A549 (cell line): Measurements from ENCODE around the gene ACER1. TPM values are rescaled to one million over a fixed set of nuclear protein-coding genes. Genes with fewer than 3 reads are reported as not detected.

Experiments
- ATAC-seq, 2 experiments: fragments of 200-7000 bp in 1 of 2; fragments of >200 bp in 1 of 2; cut with Nextera tagmentation in 1 of 2; cut with Tn5 transposase in 1 of 2; 3 replicates each; pipeline versions ENCODE4 v1.8.0 to v1.9.1; 2018 to 2020; ENCODE audit warnings: mild to moderate bottlenecking in 1 of 2, moderate library complexity in 1 of 2
- CTCF ChIA-PET: fragments of 300-600 bp; sonication (Branson Sonifier 250); formaldehyde crosslinking; extraction: SDS; loops from one replicate; lab custom pipeline; 2021; ENCODE audit warnings: antibody characterized with exemption, inconsistent platforms; lab: Yijun Ruan, JAX
- POLR2A ChIA-PET: fragments of 350-600 bp; formaldehyde crosslinking; extraction: SDS; loops from one replicate; lab custom pipeline; 2021; ENCODE audit warnings: antibody characterized with exemption, inconsistent platforms; lab: Yijun Ruan, JAX
- DNase-seq, 2 experiments: peaks; one replicate each; pipeline versions ENCODE4 v3.0.0 to v3.0.0-alpha.2; 2011 to 2016; ENCODE audit warnings: low read depth in 1 of 2, low spot score in 1 of 2
- FAIRE-seq: peaks from 2 replicates; lab custom pipeline; 2011; peaks lifted over from hg19 to GRCh38; lab: Jason Lieb, UNC
- H3K27ac ChIP-seq, 2 experiments: fragments of >200 bp; sonication (Bioruptor Twin); formaldehyde crosslinking; 3 replicates each; pipeline ENCODE4 v1.5.1; 2016 to 2017
- H3K4me1 ChIP-seq: fragments of >200 bp; sonication (Bioruptor Twin); formaldehyde crosslinking; 3 replicates; pipeline ENCODE4 v1.6.1; 2016
- H3K4me2 ChIP-seq: fragments of >200 bp; sonication (Bioruptor Twin); formaldehyde crosslinking; 3 replicates; pipeline ENCODE4 v1.6.1; 2016
- H3K4me3 ChIP-seq: fragments of >200 bp; sonication (Bioruptor Twin); formaldehyde crosslinking; 3 replicates; pipeline ENCODE4 v1.5.1; 2016
- H3K9me3 ChIP-seq: fragments of >200 bp; sonication (Bioruptor Twin); formaldehyde crosslinking; 3 replicates; pipeline ENCODE4 v1.6.1; 2016
- BCL3 ChIP-seq: fragments of >200 bp; sonication (Bioruptor Twin); formaldehyde crosslinking; IDR thresholded peaks from 3 replicates; pipeline ENCODE4 v1.6.1; 2016
- BHLHE40 ChIP-seq: IDR thresholded peaks from 2 replicates; pipeline ENCODE4 v1.6.1; 2012; ENCODE audit warnings: low read depth, low read length, inconsistent platforms
- CHD2 ChIP-seq: fragments of 150-350 bp; IDR thresholded peaks from 2 replicates; pipeline ENCODE4 v1.6.1; 2014; ENCODE audit warnings: low read length; ENCODE audit not compliant: partially characterized antibody
- CHD4 ChIP-seq: fragments of 200-600 bp; sonication (generic); IDR thresholded peaks from 2 replicates; pipeline ENCODE4 v1.6.1; 2016; ENCODE audit warnings: antibody characterized with exemption, mild to moderate bottlenecking, borderline replicate concordance
- CTCF ChIP-seq: fragments of >200 bp; sonication (Bioruptor Twin); formaldehyde crosslinking; IDR thresholded peaks from 3 replicates; pipeline ENCODE4 v1.5.1; 2016
- E2F6 ChIP-seq: IDR thresholded peaks from 2 replicates; pipeline ENCODE4 v1.6.1; 2012; ENCODE audit warnings: low read depth, borderline replicate concordance
- ELK1 ChIP-seq: fragments of 150-350 bp; IDR thresholded peaks from 2 replicates; pipeline ENCODE4 v1.6.1; 2014; ENCODE audit warnings: low read depth, mild to moderate bottlenecking, low read length
- EP300 ChIP-seq, 2 experiments: fragments of >200 bp; sonication (Bioruptor Twin); formaldehyde crosslinking; IDR thresholded peaks; 2 replicates in 1 of 2; 3 replicates in 1 of 2; pipeline ENCODE4 v1.6.1; 2016 to 2017
- HEYL ChIP-seq: fragments of 250-450 bp; sonication (Bioruptor Pico); IDR thresholded peaks from 2 replicates; pipeline ENCODE4 v1.8.0; 2021; ENCODE audit warnings: mild to moderate bottlenecking, moderate library complexity
- HOXA7 ChIP-seq: fragments of 250-450 bp; sonication (Bioruptor Pico); IDR thresholded peaks from 2 replicates; pipeline ENCODE4 v1.5.0; 2020; ENCODE audit warnings: mild to moderate bottlenecking, moderate library complexity
- HOXB13 ChIP-seq: fragments of 250-450 bp; sonication (Bioruptor Pico); IDR thresholded peaks from 2 replicates; pipeline ENCODE4 v1.5.0; 2020; ENCODE audit warnings: low read depth, mild to moderate bottlenecking, moderate library complexity
- JUN ChIP-seq, 2 experiments: fragments of >200 bp; sonication (Bioruptor Twin); formaldehyde crosslinking; IDR thresholded peaks; 2 replicates in 1 of 2; 3 replicates in 1 of 2; pipeline ENCODE4 v1.6.1; 2016 to 2017
- KDM1A ChIP-seq: fragments of 200-600 bp; sonication (generic); IDR thresholded peaks from 2 replicates; pipeline ENCODE4 v1.6.1; 2016; ENCODE audit warnings: low read depth, mild to moderate bottlenecking
- KDM5A ChIP-seq: fragments of 200-600 bp; sonication (generic); IDR thresholded peaks from 2 replicates; pipeline ENCODE4 v1.6.1; 2016; ENCODE audit warnings: antibody characterized with exemption, mild to moderate bottlenecking
- MAFK ChIP-seq: fragments of 450-650 bp; IDR thresholded peaks from 2 replicates; pipeline ENCODE4 v1.6.1; 2014; ENCODE audit not compliant: partially characterized antibody
- MAX ChIP-seq: IDR thresholded peaks from 2 replicates; pipeline ENCODE4 v1.6.1; 2012
- MAZ ChIP-seq: fragments of 150-350 bp; IDR thresholded peaks from 2 replicates; pipeline ENCODE4 v1.6.1; 2014; ENCODE audit warnings: antibody characterized with exemption, low read depth, low read length, borderline replicate concordance
- MYC ChIP-seq: IDR thresholded peaks from 2 replicates; pipeline ENCODE4 v1.6.1; 2012; ENCODE audit warnings: mild to moderate bottlenecking, inconsistent platforms, low read length, improper control_type of control experiment, borderline replicate concordance
- NFE2L2 ChIP-seq: fragments of 150-350 bp; conservative IDR thresholded peaks from 2 replicates; pipeline ENCODE4 v1.6.1; 2014; ENCODE audit warnings: low read length
- NPAS2 ChIP-seq: fragments of 250-450 bp; sonication (Bioruptor Pico); IDR thresholded peaks from 2 replicates; pipeline ENCODE4 v1.8.0; 2022; ENCODE audit warnings: mild to moderate bottlenecking, moderate library complexity, borderline replicate concordance
- PBX3 ChIP-seq: IDR thresholded peaks from 2 replicates; pipeline ENCODE4 v1.6.1; 2012
- POLR2A ChIP-seq: IDR thresholded peaks from 2 replicates; pipeline ENCODE4 v1.6.1; 2012; ENCODE audit warnings: mild to moderate bottlenecking, low read length
- RAD21 ChIP-seq, 2 experiments: fragments of >200 bp in 1 of 2; sonication (Bioruptor Twin) in 1 of 2; formaldehyde crosslinking in 1 of 2; IDR thresholded peaks in 1 of 2; conservative IDR thresholded peaks in 1 of 2; 2 replicates in 1 of 2; 3 replicates in 1 of 2; pipeline ENCODE4 v1.6.1; 2012 to 2018; ENCODE audit warnings: inconsistent platforms in 1 of 2
- SMC3 ChIP-seq: fragments of >200 bp; sonication (Bioruptor Twin); formaldehyde crosslinking; IDR thresholded peaks from 3 replicates; pipeline ENCODE4 v1.6.1; 2018; ENCODE audit warnings: inconsistent platforms
- SREBF2 ChIP-seq: fragments of 450-650 bp; IDR thresholded peaks from 2 replicates; pipeline ENCODE4 v1.6.1; 2014; ENCODE audit warnings: mild to moderate bottlenecking, moderate library complexity
- USF2 ChIP-seq: fragments of 450-650 bp; IDR thresholded peaks from 2 replicates; pipeline ENCODE4 v1.6.1; 2014; ENCODE audit warnings: antibody characterized with exemption
- WGBS: methylation state at CpG from one replicate; pipeline ENCODE4 v1.1.6; 2017; ENCODE audit errors: missing lambda C conversion rate; 5-methylcytosine and 5-hydroxymethylcytosine counted together
- polyA plus RNA-seq, 4 experiments: library from polyadenylated mRNA; depleted of rRNA in 3 of 4; stranded (reverse); fragments of >200 nt; fragmentation: RNase III in 1 of 4; extraction: RNeasy Plus Mini Kit Qiagen cat#74134 plus additional on column Dnase treatment in 1 of 4; gene quantifications; 2 replicates in 3 of 4; 3 replicates in 1 of 4; pipeline ENCODE4 v1.2.3, GENCODE V29; 2011 to 2017

ACER1 gene
- polyA plus RNA-seq, 2 of the 4 experiments (the other 2 are of a cell fraction) = not detected

- peak; percentile 94 to 96 for DNase-seq
- peak within 1 kb of the TSS; percentile 98 for H3K4me3 ChIP-seq
- CTCF ChIA-PET = interaction anchor here (0.6 to 0.7 kb wide), 2 partner anchors 21 to 80 kb away, joined by 3 read pairs; no protein-coding TSS in a partner anchor
- TF ChIP-seq MAZ (peak; percentile 86; the same call in 1 of the 2 replicates), MAX (peak; percentile 94), SMC3 (peak; percentile 67), CHD2 (no peak), CTCF (peak; percentile 74), RAD21 (conservative IDR thresholded peaks at IDR 0.05 in 1 of 2, IDR thresholded peaks at IDR 0.05 in 1 of 2) (peak in 1 of 2 experiments; percentile 56; a peak in 3 of 5 replicates), JUN (IDR thresholded peaks at IDR 0.05) (peak in 1 of 2 experiments; percentile 56; a peak in 1 of 5 replicates), USF2 (no peak), E2F6 (peak; percentile 96), KDM1A (0 out of 2 replicates have a peak, but pooled peaks have one; percentile 8), MYC (peak; percentile 93; the same call in 1 of the 2 replicates), MAFK (no peak), NPAS2 (no peak), BCL3 (0 out of 3 replicates have a peak, but pooled peaks have one; percentile 30), CHD4 (peak; percentile 54; the same call in 1 of the 2 replicates), PBX3 (peak; percentile 96), BHLHE40 (peak; percentile 93)
- TF ChIP-seq, all 56 proteins: peak for 13
- Histone ChIP-seq H3K27ac (peak within 1 kb of the TSS; percentile 91 to 96), H3K4me2 (peak within 1 kb of the TSS; percentile 82), H3K4me1 (peaks cover 11% of the 10 kb centered on the region; the same call in 1 of the 3 replicates), H3K9me3 (no peaks in the 10 kb centered on the region)
- POLR2A ChIA-PET = no interaction called here
- no peak for FAIRE-seq
- WGBS = 25% methylated on average over 11 of the region's 66 CpGs
- ATAC-seq = peak; percentile 99 to 100
Observed at GRCh38 chr19:6279931-6280591, 53.4 kb downstream of the ACER1 start, which contains the start of gene MLLT1. MLLT1 (minus strand) TSS chr19:6279975; CDS start chr19:6279784, 191 bp downstream.

GRCh38 chr19:6279620-6279930, 53.8 kb downstream of the ACER1 start:
- no peak for FAIRE-seq
- no peaks in the 10 kb centered on the region for H3K9me3 ChIP-seq
- ChIA-PET CTCF (no interaction called here), POLR2A (no interaction called here)
- peak overlapping the region; percentile 98 for H3K4me3 ChIP-seq
- peak overlapping the region; percentile 82 for H3K4me2 ChIP-seq
- H3K4me1 ChIP-seq = peaks cover 11% of the 10 kb centered on the region; the same call in 1 of the 3 replicates
- no peak for DNase-seq
- ATAC-seq = peak in 1 of 2 experiments; percentile 65; a peak in 3 of 6 replicates
- H3K27ac ChIP-seq = peak overlapping the region; percentile 91 to 96
- no CpG with 5 or more reads among the region's 59 CpGs for WGBS
- no peak for TF ChIP-seq CTCF
- TF ChIP-seq E2F6 = no peak
- TF ChIP-seq HOXA7 (CRISPR knock-in tag) = no peak
- no peak for TF ChIP-seq POLR2A
- TF ChIP-seq SREBF2 = no peak
- no peak for TF ChIP-seq KDM5A
- TF ChIP-seq HEYL (CRISPR knock-in tag) = no peak
- no peak for TF ChIP-seq NPAS2
- no peak for TF ChIP-seq NFE2L2
- no peak for TF ChIP-seq EP300 (IDR thresholded peaks at IDR 0.05)
- TF ChIP-seq CHD4 = no peak
- no peak for TF ChIP-seq HOXB13
- TF ChIP-seq ELK1 = no peak
